ENCODE data around the gene ELAVL4. TPM values are rescaled to one million over a fixed set of nuclear protein-coding genes. Genes with fewer than 3 reads are reported as not detected.

ELAVL4 gene
- total and polyA plus RNA-seq, 9 of the 15 experiments (the other 6 are each of a cell fraction or from before 2014, with no cell fraction given), result not detected

DNA sequence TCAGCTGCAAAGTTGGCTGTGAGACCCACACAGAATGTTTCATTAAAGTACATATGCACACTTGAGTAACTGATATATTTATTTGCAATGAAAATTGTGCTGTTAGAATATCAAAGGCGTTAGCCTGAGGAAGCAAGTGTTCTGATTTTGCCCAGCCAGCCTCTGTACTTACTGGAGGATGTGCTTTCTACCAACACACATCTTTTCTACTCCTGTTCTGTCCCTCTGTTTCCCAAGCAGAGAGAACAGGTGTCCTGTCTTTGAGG lies 31.4 kb downstream of the ELAVL4 start:
- Histone ChIP-seq H3K79me2 (ENCODE audit: control insufficient read depth, insufficient read depth, low read length) (no peaks in the 10 kb centered on the region), H3K4me3 (no peak overlapping the region), H3K4me2 (ENCODE audit: insufficient read depth, low read length) (no peak overlapping the region), H4K20me1 (replicated peaks; ENCODE audit: control insufficient read depth, insufficient read depth, low read length) (no peaks in the 10 kb centered on the region), H3K36me3 (ENCODE audit: control insufficient read depth, insufficient read depth, low read length) (no peaks in the 10 kb centered on the region), H3K27ac (ENCODE audit: extremely low read depth, low read depth, low read length) (no peak overlapping the region), H2AFZ (ENCODE audit: low read depth, low read length) (no peak overlapping the region), H3K9ac (ENCODE audit: insufficient read depth in 1 of 2, low read depth in 2 of 2, low read length in 2 of 2) (no peak overlapping the region), H3K9me3 (replicated peaks; ENCODE audit: control insufficient read depth, insufficient read depth, low read depth, low read length) (no peaks in the 10 kb centered on the region), H3K4me1 (replicated peaks in 1 of 2; ENCODE audit: control insufficient read depth in 2 of 2, insufficient read depth in 2 of 2, low read length in 2 of 2) (no peaks in the 10 kb centered on the region), H3K9me1 (ENCODE audit: control insufficient read depth, insufficient read depth, low read length) (no peaks in the 10 kb centered on the region), H3K27me3 (ENCODE audit: control insufficient read depth in 2 of 2, insufficient read depth in 2 of 2, low read length in 2 of 2) (no peaks in the 10 kb centered on the region)
- ChIA-PET POLR2A (no interaction called here), CTCF (ENCODE audit: low intra/inter-chr PET ratio) (no interaction called here)
- TF ChIP-seq, protein P1, sequence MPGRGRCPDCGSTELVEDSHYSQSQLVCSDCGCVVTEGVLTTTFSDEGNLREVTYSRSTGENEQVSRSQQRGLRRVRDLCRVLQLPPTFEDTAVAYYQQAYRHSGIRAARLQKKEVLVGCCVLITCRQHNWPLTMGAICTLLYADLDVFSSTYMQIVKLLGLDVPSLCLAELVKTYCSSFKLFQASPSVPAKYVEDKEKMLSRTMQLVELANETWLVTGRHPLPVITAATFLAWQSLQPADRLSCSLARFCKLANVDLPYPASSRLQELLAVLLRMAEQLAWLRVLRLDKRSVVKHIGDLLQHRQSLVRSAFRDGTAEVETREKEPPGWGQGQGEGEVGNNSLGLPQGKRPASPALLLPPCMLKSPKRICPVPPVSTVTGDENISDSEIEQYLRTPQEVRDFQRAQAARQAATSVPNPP (IDR thresholded peaks at IDR 0.05; ENCODE audit: borderline replicate concordance, insufficient read depth, insufficient read length), result no peak
- TF ChIP-seq, protein P2, sequence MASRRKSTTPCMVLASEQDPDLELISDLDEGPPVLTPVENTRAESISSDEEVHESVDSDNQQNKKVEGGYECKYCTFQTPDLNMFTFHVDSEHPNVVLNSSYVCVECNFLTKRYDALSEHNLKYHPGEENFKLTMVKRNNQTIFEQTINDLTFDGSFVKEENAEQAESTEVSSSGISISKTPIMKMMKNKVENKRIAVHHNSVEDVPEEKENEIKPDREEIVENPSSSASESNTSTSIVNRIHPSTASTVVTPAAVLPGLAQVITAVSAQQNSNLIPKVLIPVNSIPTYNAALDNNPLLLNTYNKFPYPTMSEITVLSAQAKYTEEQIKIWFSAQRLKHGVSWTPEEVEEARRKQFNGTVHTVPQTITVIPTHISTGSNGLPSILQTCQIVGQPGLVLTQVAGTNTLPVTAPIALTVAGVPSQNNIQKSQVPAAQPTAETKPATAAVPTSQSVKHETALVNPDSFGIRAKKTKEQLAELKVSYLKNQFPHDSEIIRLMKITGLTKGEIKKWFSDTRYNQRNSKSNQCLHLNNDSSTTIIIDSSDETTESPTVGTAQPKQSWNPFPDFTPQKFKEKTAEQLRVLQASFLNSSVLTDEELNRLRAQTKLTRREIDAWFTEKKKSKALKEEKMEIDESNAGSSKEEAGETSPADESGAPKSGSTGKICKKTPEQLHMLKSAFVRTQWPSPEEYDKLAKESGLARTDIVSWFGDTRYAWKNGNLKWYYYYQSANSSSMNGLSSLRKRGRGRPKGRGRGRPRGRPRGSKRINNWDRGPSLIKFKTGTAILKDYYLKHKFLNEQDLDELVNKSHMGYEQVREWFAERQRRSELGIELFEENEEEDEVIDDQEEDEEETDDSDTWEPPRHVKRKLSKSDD (conservative IDR thresholded peaks at IDR 0.05; ENCODE audit: low read length), result no peak
- TF ChIP-seq POLR2B (IDR thresholded peaks at IDR 0.05; ENCODE audit: low read depth, partially characterized antibody) (no peak), FOXA3 (CRISPR knock-in tag; conservative IDR thresholded peaks at IDR 0.05 in 1 of 2, IDR thresholded peaks at IDR 0.05 in 1 of 2) (no peak), TARDBP (IDR thresholded peaks at IDR 0.05) (no peak), LCOR (CRISPR knock-in tag; IDR thresholded peaks at IDR 0.05) (no peak), MIER1 (IDR thresholded peaks at IDR 0.05; ENCODE audit: low read depth) (no peak), ZNF3 (CRISPR knock-in tag; IDR thresholded peaks at IDR 0.05) (no peak), DPF2 (IDR thresholded peaks at IDR 0.05) (no peak), SRSF3 (IDR thresholded peaks at IDR 0.05; ENCODE audit: insufficient read depth, low read length) (no peak), ZNF551 (CRISPR knock-in tag; IDR thresholded peaks at IDR 0.05) (no peak), KLF13 (tag; IDR thresholded peaks at IDR 0.05; ENCODE audit: borderline replicate concordance, low read depth) (no peak), GTF2F1 (IDR thresholded peaks at IDR 0.05; ENCODE audit: low read depth, low read length) (no peak), TAL1 (IDR thresholded peaks at IDR 0.05) (no peak)
- TF ChIP-seq, protein P3, sequence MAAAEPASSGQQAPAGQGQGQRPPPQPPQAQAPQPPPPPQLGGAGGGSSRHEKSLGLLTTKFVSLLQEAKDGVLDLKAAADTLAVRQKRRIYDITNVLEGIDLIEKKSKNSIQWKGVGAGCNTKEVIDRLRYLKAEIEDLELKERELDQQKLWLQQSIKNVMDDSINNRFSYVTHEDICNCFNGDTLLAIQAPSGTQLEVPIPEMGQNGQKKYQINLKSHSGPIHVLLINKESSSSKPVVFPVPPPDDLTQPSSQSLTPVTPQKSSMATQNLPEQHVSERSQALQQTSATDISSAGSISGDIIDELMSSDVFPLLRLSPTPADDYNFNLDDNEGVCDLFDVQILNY (CRISPR knock-in tag; IDR thresholded peaks at IDR 0.05), result no peak
- TF ChIP-seq, protein P4, sequence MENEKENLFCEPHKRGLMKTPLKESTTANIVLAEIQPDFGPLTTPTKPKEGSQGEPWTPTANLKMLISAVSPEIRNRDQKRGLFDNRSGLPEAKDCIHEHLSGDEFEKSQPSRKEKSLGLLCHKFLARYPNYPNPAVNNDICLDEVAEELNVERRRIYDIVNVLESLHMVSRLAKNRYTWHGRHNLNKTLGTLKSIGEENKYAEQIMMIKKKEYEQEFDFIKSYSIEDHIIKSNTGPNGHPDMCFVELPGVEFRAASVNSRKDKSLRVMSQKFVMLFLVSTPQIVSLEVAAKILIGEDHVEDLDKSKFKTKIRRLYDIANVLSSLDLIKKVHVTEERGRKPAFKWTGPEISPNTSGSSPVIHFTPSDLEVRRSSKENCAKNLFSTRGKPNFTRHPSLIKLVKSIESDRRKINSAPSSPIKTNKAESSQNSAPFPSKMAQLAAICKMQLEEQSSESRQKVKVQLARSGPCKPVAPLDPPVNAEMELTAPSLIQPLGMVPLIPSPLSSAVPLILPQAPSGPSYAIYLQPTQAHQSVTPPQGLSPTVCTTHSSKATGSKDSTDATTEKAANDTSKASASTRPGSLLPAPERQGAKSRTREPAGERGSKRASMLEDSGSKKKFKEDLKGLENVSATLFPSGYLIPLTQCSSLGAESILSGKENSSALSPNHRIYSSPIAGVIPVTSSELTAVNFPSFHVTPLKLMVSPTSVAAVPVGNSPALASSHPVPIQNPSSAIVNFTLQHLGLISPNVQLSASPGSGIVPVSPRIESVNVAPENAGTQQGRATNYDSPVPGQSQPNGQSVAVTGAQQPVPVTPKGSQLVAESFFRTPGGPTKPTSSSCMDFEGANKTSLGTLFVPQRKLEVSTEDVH (IDR thresholded peaks at IDR 0.05; ENCODE audit: low read depth, partially characterized antibody), result no peak
- intact Hi-C loops (cut with micrococcal nuclease), result no loop called here
- ATAC-seq (no peak), DNase-seq (ENCODE audit: extremely low read depth in 1 of 4, low spot score in 3 of 4) (no peak), FAIRE-seq (no peak)
- BruUV-seq (replicated peaks), result no TSS peak
- WGBS (ENCODE audit: insufficient coverage, low coverage, missing lambda C conversion rate), result 0% methylated on average over 1 of the region's 1 CpG
- in situ Hi-C loops (cut with MboI), result no loop called here
